Body of pancreas (tissue), 4 donors: Measurements from ENCODE around the gene EPHA10.

Experiments used
- CTCF ChIP-seq, 7 experiments: fragments of 450-650 bp in 4 of 7; fragments of 200-600 bp in 3 of 7; sonication (generic) in 3 of 7; IDR thresholded peaks; one replicate each; pipeline ENCODE4 v1.5.1; 2016 to 2019; ENCODE audit warnings: antibody characterized with exemption in 7 of 7
- POLR2A ChIP-seq, 3 donors: fragments of 450-650 bp; IDR thresholded peaks; one replicate each; pipeline ENCODE4 v1.6.1; 2016; ENCODE audit warnings: antibody characterized with exemption in 3 of 3, mild to moderate bottlenecking in 2 of 3

GRCh38 chr1:37811027-37811655 lies 46.2 kb upstream of the EPHA10 start:
- TF ChIP-seq CTCF (IDR thresholded peaks at IDR 0.05): peak; percentile 45 to 77 (median 73)
- no peak for TF ChIP-seq POLR2A (IDR thresholded peaks at IDR 0.05)
